GM19023 (cell line): ENCODE results near the gene LUC7L2.
"Not testable (repeated sequence)": the region's sequence is repeated elsewhere in the genome, so short reads cannot be mapped to it uniquely, and the experiment has no call there.

Experiments
- ATAC-seq: cut with Tn5 transposase; IDR thresholded peaks from one replicate; pipeline ENCODE4 v1.9.1; 2021; ENCODE audit warnings: mild to moderate bottlenecking, moderate library complexity; ENCODE audit not compliant: unreplicated experiment

LUC7L2 gene

DNA sequence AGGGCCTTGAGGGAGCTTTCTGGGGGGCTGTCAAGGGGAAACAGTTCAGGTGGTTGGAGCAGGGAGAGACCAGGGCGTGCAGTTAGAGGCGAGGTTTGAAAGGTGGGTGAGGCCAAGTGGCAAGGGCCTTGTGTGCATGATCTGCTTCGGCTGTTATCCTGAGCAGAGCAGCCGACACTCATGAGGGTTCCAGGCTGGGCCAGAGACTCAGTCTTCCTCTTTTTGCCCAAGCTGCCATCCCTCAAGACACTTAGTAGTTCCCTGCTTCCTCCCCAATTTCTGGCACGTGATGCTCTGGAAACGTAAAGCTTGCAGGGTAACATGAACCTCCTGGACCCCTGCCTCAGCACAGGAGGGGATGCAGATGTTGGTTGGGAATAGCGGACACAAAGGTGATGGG, 79.7 kb downstream of the LUC7L2 start:
- ATAC-seq = no peak

DNA sequence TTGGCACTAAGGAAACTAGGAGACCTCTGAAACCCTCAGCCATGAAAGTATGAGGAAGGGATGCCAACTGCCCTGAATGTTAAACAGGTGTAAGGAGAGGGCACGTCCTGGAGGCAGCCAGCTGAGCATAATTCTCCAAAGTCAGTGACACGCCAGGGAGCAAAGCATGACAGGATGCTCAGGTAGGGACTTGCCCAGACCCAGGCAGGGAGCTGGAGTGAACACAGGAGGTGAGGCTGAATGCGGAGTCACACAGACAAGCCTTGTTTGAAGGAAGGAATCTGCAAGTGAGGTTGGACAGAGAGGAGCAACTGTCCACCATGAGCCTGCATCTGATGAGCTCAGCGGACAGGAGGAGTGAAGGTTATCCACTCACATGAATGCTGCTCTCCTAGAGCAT, 82.3 kb downstream of the LUC7L2 start:
- no peak for ATAC-seq

DNA sequence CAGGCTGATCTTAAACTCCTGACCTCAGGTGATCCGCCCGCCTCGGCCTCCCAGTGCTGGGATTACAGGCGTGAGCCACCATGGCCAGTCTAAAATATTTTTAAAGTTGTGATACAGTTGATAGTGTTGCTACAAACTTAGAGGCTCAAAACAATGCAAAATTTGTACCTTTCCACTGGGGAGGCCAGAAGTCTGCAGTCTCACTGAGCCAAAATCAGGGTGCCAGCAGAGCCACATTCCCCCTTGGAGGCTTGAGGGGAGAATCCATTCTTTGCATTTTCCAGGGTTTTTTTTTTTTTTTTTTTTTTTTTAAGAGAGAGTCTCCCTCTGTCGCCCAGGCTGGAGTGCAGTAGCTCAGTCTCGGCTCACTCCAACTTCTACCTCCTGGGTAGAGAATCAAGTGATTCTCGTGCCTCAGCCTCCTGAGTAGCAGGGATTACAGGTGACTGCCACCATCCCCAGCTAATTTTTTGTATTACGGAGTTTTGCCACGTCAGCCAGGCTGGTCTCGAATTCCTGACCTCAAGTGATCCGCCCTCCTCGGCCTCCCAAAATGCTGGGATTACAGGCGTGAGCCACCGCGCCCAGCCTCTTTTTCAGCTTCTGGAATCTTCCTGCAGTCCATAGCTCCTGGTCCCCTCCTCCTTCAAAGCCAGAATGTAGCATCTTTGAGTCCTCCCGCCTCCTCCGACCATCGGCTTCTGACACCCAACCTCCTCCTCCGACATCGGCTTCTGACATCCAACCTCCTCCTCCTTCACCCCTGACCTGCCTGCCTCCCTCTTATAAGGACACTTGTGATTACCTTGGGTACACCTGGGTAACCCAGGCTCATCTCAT, 86.6 kb downstream of the LUC7L2 start:
- ATAC-seq = no peak

DNA sequence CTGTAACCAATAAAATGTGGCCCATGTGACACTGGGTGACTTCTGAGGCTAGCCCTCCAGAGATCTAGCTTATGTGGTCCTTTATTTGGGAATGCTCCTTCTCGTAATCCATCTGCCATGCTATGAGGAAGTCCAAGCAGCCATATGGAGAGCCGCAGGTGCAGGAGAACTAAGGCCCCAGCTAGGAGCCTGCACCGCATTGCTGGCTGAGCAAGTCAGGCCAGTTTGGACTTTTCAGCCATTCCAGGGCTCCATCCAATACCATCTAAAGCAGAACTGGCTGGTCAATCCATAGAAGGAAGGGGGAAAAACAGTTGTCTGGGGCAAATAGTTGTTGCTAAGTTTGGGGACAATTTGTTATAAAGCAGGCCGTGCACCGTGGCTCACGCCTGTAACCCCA, 91.2 kb downstream of the LUC7L2 start:
- ATAC-seq = no peak

DNA sequence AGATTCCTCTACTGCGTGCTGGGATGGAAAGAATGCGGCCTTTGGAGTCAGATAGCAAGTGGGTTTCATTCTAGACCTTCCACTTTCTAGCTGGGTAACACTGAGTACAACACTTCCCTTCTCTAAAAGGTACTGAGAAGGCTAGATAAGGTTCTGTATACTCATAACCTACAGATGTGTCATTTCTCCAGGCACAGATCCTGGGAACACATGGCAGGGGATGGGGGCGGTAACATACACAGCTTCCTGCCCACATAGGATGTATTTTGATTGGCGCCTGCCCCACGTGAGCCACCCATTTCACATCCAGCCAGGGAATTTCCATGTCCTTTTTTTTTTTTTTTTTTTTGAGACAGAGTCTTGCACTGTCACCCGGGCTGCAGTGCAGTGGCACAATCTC, 91.9 kb downstream of the LUC7L2 start:
- no peak for ATAC-seq

DNA sequence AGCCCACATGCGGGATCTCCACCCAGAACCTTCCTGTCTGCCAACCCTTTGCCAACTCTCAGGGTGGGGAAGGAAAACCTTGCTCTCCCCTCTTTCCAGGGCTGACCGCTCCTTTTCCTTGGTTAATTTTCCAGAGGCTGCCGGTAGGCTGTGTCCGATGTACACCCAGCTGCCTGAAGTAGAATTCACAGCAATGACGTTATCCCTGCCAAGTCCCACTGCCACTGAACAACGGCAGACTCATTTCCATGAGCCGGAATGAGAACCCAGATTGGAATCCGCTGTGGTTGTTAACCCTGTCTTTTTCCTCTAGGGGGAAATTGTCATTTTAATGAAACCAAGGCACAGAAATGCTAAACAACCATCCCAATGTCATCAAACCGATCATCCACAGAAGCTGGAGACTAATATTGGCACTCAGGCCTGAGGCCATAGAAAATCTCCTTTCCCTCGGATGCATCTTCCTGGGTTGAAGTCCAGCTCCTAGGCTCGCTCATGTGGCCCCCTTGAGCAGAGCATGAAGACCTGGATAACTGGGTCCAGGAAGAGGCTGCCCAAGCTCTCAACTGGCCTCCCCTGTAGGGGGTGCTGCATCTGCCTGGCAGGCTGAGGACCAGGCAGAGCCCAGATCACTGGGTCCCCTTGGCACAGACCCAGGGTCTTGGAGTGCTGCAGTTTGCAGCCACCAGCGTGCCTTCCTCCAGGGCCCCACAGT, 93.4 kb downstream of the LUC7L2 start:
- no peak for ATAC-seq

DNA sequence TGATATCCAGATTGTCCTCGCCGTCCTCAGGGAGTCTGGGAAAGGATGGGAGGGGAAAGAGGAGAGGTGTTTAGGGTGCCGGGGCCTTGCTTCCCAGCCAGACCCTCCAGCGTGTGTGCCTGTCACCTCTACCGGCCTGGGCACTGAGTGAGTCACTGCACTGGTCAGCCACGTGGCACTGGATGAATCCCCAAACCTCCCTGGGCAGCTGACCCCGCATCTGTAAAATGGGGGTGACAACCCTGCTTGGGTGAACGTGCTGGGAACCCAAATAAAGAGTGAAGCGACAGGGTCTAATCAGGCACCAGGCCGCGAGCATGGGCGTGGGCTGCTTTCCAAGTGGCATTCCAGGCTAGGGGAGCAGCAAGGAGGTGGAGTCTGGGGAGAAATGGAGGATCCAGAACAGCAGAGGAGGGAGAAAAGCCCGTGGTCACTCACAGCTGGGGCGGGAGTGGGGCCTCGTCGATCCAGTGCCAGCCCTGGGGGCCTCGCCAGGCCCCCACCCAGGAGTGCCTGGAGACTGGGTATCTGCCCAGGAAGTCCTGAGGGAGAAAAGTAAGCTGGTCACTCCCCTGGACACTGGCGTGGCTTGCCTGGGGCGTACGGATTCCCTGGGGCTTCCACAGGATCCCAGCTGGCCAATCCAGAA, 94.1 kb downstream of the LUC7L2 start:
- no peak for ATAC-seq

DNA sequence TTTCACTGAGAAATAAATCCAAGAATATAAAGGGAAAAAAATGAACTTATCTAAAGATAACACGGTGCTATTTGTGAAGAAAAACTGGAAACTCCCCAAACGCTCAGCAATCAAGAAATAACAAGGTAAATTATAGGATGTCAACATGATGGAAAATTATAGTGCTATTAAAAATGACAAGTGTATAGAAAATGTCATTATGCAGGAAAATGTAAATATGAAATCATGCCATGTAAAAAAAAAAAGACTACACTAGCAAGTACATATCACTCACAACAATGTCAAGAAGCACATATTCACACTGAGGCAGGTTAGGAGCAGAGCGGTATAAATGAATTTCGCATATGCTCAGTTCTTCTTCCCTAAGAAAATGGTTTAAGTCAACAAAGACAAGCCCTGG, 96.1 kb downstream of the LUC7L2 start:
- ATAC-seq = no peak

DNA sequence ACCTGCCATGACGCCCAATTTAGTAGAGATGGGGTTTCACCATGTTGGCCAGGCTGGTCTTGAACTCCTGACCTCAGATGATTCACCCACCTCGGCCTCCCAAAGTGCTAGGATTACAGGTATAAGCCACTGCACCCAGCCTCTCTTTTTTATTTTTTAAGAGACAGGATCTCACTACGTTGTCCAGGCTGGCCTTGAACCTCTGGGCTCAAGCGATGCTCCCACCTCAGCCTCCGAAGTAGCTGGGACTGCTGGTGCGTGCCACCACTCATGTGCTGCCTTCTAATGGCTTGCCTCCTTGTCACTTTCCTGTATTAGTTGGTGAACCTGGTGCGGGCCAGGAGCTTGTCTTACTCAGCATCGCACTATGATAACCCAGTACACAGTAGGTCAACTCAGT, 96.8 kb downstream of the LUC7L2 start:
- no peak for ATAC-seq

DNA sequence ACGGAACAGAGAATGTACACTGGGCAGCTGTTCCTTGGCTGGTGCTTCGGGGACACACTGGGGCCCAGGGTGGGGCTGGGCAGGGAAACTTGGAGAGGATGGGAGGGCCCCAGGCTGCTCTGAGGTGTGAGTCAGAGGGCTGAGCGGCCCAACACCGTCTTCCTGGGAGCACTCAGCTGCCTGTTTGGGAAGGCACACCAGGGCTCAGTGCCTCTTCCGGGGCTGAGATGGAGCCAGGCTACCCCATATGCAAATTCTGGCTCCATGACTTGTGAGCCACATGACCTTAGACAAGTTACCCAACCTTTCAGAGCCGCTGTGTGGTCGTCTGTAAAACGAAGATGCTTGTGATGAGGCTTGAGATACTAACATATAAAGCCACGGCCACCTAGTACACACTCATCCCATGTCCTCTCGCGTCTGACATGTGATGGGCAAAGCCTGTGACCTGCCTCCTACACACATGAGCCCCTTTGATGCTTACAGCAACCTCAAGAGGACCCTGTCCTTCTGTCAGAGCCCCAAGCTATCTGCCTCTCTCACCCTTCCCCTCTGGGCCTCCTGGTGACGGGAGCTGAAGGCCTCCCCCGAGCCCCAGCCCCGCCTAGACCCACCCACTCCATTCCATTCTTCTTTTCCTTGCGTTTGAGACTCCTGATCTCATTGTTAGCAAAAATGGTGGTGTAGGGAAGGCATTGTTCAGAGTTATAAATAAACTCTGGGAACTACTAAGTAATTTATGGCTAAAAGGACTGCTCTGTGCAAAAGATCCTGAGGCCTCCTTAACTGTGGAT, 97.7 kb downstream of the LUC7L2 start:
- no peak for ATAC-seq

DNA sequence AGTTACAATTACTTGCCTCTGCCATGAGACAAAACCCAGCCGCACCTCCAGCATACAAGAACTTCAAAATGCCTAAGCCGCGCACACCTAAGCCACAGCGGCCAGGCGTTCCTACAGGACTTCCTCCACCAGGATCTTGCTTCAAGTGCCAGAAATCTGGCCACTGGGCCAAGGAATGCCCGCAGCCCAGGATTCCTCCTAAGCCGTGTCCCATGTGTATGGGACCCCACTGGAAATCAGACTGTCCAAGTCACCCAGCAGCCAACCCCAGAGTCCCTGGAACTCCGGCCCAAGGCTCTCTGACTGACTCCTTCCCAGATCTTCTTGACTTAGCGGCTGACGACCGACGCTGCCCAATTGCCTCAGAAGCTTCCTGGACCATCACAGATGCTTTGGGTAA, 103.7 kb downstream of the LUC7L2 start:
- not testable (repeated sequence) for ATAC-seq

DNA sequence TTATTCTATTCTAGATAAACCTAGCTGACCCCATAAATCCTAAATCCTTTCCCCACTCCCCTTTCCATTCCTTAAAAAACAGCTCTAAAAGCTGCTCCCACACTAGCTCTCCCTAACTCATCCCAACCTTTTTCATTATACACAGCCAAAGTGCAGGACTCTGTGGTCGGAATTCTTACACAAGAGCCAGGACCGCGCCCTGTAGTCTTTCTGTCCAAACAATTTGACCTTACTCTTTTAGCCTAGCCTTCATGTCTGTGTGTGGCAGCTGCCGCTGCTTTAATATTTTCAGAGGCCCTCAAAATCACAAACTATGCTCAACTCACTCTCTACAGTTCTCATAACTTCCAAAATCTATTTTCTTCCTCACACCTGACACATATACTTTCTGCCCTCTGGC, 104.8 kb downstream of the LUC7L2 start:
- ATAC-seq = not testable (repeated sequence)

DNA sequence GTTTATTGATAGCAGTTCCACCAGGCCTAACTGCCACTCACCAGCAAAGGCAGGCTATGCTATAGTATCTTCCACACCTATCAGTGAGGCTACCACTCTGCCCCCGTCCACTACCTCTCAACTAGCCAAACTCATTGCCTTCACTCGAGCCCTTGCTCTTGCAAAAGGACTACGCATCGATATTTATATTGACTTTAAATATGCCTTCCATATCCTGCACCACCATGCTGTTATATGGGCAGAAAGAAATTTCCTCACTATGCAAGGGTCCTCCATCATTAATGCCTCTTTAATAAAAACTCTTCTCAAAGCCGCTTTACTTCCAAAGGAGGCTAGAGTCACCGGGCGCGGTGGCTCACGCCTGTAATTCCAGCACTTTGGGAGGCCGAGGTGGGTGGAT, 105.4 kb downstream of the LUC7L2 start:
- ATAC-seq = not testable (repeated sequence)

DNA sequence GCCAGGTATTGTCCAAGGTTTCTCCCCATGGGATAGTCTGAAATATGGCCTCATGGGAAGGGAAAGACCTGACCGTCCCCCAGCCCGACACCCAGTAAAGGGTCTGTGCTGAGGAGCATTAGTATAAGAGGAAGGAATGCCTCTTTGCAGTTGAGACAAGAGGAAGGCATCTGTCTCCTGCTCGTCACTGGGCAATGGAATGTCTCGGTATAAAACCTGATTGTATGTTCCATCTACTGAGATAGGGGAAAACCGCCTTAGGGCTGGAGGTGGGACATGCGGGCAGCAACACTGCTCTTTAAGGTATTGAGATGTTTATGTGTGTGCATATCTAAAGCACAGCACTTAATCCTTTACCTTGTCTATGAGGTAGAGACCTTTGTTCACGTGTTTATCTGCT, 108.0 kb downstream of the LUC7L2 start:
- not testable (repeated sequence) for ATAC-seq

DNA sequence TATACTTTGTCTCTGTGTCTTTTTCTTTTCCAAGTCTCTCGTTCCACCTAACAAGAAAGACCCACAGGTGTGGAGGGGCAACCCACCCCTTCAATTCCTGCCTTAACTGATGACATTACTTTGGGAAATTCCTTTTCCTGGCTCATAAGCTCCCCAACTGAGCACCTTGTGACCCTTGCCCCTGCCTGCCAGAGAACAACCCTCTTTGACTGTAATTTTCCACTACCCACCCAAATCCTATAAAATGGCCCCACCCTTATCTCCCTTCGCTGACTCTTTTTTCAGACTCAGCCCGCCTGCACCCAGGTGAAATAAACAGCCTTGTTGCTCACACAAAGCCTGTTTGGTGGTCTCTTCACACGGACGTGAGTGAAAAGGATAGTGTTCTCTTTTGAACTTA, 108.6 kb downstream of the LUC7L2 start:
- ATAC-seq = not testable (repeated sequence)

DNA sequence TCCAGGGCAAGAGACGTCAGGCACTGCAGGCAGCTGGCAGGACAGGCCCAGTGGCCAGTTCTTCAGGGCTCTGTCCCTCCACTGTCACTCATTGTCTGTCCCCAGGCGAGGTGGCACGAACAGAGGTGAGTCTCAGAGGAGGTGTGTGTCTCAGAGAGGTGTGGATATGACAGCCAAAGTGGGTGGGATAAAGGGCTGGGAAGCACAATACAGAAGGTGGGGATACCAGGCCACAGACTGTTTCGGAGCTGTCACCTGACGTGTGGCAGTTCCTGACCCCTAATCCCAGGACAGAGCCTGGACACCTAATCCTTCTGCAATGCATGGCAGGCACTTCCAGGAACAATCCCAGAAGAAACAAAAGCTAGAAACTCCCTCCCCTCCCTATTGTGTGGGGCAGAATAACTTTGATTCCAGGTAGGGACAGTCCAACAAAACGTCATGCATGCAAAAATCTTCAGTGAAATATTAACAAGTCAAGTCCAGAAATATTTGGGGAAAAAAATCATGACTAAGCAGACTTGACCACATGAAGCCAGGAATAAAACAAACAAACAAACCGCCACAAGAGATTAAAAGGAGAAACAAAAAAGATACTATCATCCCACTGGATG, 112.2 kb downstream of the LUC7L2 start:
- no peak for ATAC-seq
